Skeletal muscle cell (primary cell): ENCODE data around the gene SHKBP1.
"Not testable (repeated sequence)": the region's sequence is repeated elsewhere in the genome, so short reads cannot be mapped to it uniquely, and the experiment has no call there.

Experiments used
- DNase-seq: peaks from one replicate; pipeline ENCODE4 v3.0.0-alpha.2; 2010; ENCODE audit warnings: low read depth
- H3K4me3 ChIP-seq: 2 replicates; pipeline ENCODE4 v1.5.1; 2011; ENCODE audit warnings: low read depth, mild to moderate bottlenecking, control low read depth, low read length, moderate library complexity

Gene SHKBP1

GRCh38 chr19:40624369-40625153 is 47.9 kb downstream of the SHKBP1 start:
- DNase-seq, H3K4me3 ChIP-seq: not testable (repeated sequence)

- H3K4me3 ChIP-seq: no peak overlapping the region
- no peak for DNase-seq
Measured at GRCh38 chr19:40625406-40626120, 48.9 kb downstream of the SHKBP1 start.

GRCh38 chr19:40626918-40627317 is 50.2 kb downstream of the SHKBP1 start:
- DNase-seq: no peak
- no peak overlapping the region for H3K4me3 ChIP-seq

DNA sequence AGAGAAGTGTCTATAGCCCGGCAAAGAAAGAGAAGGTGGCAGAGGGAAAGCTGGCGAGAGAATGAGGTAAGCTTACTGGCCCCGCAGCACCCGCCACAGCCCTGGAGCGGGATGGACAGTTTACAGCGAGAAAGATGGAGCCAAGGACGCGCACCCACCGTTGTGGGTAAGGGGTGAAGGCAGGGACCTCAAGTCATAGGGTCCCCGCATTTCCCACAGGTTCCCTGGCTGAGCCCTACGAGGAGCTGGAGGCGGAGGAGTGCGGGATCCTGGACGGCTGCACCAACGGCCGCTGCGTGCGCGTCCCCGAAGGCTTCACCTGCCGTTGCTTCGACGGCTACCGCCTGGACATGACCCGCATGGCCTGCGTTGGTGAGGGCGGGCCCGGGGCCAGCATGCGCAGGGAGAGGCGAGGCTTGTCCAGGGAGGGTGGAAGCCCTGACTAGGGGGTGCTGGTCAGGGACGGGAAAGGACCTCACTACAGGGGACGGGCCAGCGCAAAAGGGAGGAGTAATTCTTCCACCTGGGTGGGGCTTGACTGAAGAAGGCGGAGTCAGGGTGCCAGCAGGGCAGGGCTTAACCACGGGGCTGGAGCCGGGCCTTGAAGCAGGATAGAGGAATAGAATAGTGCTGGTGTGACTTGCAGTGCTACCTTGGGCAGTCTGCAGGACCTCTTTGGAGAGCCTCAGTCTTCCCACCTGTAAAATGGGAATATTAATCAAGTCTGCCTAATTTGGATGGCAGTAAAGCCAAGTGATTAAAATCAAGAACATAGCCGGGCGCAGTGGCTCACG is 51.0 kb downstream of the SHKBP1 start:
- no peak for DNase-seq

GRCh38 chr19:40629346-40629745 is 52.7 kb downstream of the SHKBP1 start:
- H3K4me3 ChIP-seq: no peak overlapping the region
- no peak for DNase-seq

More for the DNA sequence above, 51.0 kb downstream of the SHKBP1 start:
- H3K4me3 ChIP-seq: no peak overlapping the region

DNA sequence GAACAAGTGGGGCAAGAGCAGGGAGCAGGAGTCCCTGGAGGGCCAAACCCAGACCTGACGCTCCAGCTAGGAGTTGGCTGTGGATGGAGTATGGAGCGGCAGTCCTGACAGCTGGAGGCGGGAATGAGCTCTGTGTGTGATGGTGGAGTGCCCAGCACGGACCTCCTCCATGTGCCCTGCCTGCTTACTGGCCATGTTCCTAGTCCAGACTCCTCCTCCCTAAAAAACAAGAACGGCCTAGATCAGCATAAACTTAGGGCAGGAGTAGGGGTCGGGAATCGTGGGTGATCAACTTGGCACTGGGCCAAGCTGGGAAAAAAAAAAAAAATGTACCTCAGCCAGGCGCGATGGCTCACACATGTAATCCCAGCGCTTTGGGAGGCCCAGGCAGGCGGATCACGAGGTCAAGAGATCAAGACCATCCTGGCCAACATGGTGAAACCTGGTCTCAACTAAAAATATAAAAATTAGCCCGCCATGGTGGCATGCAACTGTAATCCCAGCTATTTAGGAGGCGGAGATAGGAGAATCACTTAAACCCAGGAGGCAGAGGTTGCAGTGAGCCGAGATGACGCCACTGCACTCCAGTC is 54.0 kb downstream of the SHKBP1 start:
- H3K4me3 ChIP-seq: no peak overlapping the region
- no peak for DNase-seq

DNA sequence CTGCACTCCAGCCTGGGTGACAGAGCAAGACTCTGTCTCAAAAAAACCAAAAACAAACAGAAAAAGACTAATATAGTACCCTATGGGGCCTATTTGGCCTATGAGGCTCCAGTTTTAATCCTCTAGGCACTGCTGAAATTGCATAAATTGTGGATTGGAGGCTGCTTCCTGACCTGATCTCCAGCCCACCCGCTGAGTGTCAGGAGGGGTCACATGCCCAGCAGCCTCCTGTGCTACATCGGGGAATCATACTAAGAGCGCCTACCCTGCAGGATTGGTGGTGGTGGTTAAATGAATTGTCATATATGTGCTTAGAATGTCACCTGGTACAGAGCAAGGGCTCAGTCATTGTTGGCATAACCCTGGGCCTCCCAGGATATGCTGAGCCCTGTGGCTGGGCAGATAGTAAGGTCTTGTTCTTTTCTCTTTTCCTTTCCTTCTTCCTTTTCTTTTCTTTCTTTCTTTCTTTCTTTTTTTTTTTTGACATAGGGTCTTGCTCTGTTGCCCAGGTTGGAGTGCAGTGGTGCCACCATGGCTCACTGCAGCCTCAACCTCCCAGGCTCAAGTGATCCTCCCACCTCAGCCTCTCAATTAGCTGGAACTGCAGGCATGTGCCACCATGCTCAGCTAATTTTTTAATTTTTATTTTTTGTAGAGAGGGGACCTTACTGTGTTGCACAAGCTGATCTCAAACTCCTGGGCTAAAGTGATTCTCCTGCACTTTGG is 55.8 kb downstream of the SHKBP1 start:
- no peak overlapping the region for H3K4me3 ChIP-seq
- no peak for DNase-seq

GRCh38 chr19:40633207-40633606 is 56.5 kb downstream of the SHKBP1 start:
- no peak for DNase-seq
- H3K4me3 ChIP-seq: no peak overlapping the region

- no peak for DNase-seq
- no peak overlapping the region for H3K4me3 ChIP-seq
Measured at GRCh38 chr19:40638327-40638726, 61.7 kb downstream of the SHKBP1 start.

- H3K4me3 ChIP-seq: no peak overlapping the region
Measured at GRCh38 chr19:40639638-40639982, 62.9 kb downstream of the SHKBP1 start.

GRCh38 chr19:40640744-40641143 is 64.1 kb downstream of the SHKBP1 start:
- no peak for DNase-seq
- H3K4me3 ChIP-seq: no peak overlapping the region

More at GRCh38 chr19:40639638-40639982, 62.9 kb downstream of the SHKBP1 start:
- DNase-seq: no peak
